ENCODE measurements around the gene KCNJ4.

DNA sequence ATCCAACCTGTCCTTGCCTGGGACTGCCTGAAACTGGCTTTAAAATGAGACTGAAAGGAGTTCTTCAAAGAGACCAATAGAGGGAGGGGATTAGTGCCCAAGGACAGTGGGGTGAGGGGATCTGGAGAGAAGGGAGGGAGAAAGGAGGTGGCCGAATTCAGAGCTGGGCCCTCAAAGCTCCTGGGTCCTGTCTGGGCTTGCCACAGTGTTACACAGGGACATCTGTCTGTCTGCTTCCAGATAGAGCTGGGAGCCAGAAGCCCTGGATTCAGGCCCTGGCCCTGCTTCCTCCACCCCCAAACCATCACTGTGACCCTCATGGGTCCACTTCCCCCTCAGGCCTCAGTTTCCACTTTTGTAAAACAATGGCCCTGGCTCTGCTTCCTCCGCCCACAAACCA is 3.6 kb downstream of the KCNJ4 start:
- TF ChIP-seq, protein P1, sequence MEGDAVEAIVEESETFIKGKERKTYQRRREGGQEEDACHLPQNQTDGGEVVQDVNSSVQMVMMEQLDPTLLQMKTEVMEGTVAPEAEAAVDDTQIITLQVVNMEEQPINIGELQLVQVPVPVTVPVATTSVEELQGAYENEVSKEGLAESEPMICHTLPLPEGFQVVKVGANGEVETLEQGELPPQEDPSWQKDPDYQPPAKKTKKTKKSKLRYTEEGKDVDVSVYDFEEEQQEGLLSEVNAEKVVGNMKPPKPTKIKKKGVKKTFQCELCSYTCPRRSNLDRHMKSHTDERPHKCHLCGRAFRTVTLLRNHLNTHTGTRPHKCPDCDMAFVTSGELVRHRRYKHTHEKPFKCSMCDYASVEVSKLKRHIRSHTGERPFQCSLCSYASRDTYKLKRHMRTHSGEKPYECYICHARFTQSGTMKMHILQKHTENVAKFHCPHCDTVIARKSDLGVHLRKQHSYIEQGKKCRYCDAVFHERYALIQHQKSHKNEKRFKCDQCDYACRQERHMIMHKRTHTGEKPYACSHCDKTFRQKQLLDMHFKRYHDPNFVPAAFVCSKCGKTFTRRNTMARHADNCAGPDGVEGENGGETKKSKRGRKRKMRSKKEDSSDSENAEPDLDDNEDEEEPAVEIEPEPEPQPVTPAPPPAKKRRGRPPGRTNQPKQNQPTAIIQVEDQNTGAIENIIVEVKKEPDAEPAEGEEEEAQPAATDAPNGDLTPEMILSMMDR (IDR thresholded peaks at IDR 0.05) = no peak
- no peak for TF ChIP-seq POLR2A (IDR thresholded peaks at IDR 0.05)
- no peak for TF ChIP-seq EP300 (IDR thresholded peaks at IDR 0.05)

Measured in tibial nerve (tissue), 4 donors.